NCI-H460 (cell line): ENCODE results near the gene MOGAT2. TPM values are rescaled to one million over a fixed set of nuclear protein-coding genes. Genes with fewer than 3 reads are reported as not detected.
"Not testable (repeated sequence)": the region's sequence is repeated elsewhere in the genome, so short reads cannot be mapped to it uniquely, and the experiment has no call there.

ENCODE experiments used
- DNase-seq: peaks from one replicate; pipeline ENCODE4 v3.0.0-alpha.2; 2016; ENCODE audit warnings: low read depth; ENCODE audit errors: extremely low read depth
- total RNA-seq: library from RNA; depleted of rRNA; stranded (reverse); fragments of >200 nt; shearing (Covaris generic); gene quantifications from 2 replicates; pipeline ENCODE4 v1.2.3, GENCODE V29; 2014

MOGAT2 gene
- total RNA-seq, 1 experiment from 2014 or later: not detected

- no peak for DNase-seq
Observed at GRCh38 chr11:75718419-75719339, 1.0 kb downstream of the MOGAT2 start.

GRCh38 chr11:75719340-75720239 is 2.0 kb downstream of the MOGAT2 start:
- DNase-seq: no peak

- no peak for DNase-seq
Observed at GRCh38 chr11:75720639-75721038, 3.0 kb downstream of the MOGAT2 start.

- DNase-seq: no peak
Observed at GRCh38 chr11:75721852-75722668, 4.4 kb downstream of the MOGAT2 start.

- DNase-seq: no peak
Observed at GRCh38 chr11:75722669-75723042, 5.0 kb downstream of the MOGAT2 start.

GRCh38 chr11:75725547-75726320 is 8.1 kb downstream of the MOGAT2 start:
- no peak for DNase-seq

- no peak for DNase-seq
Observed at GRCh38 chr11:75728992-75729391, 11.4 kb downstream of the MOGAT2 start.

- no peak for DNase-seq
Observed at GRCh38 chr11:75731095-75731494, 13.5 kb downstream of the MOGAT2 start.

- DNase-seq: no peak
Observed at GRCh38 chr11:75733071-75733430, 15.4 kb downstream of the MOGAT2 start.

GRCh38 chr11:75733431-75734107 is 15.9 kb downstream of the MOGAT2 start:
- DNase-seq: no peak

GRCh38 chr11:75734491-75735180 is 17.0 kb downstream of the MOGAT2 start:
- DNase-seq: no peak

- DNase-seq: no peak
Observed at GRCh38 chr11:75735181-75735845, 17.7 kb downstream of the MOGAT2 start.

- no peak for DNase-seq
Observed at GRCh38 chr11:75737314-75737713, 19.7 kb downstream of the MOGAT2 start.

- DNase-seq: no peak
Observed at GRCh38 chr11:75740681-75741080, 23.0 kb downstream of the MOGAT2 start.

- DNase-seq: not testable (repeated sequence)
Observed at GRCh38 chr11:75743159-75743558, 25.5 kb downstream of the MOGAT2 start.

- DNase-seq: no peak
Observed at GRCh38 chr11:75743711-75744563, 26.3 kb downstream of the MOGAT2 start.

GRCh38 chr11:75745807-75746206 is 28.2 kb downstream of the MOGAT2 start:
- DNase-seq: no peak
